GM06990 (cell line): ENCODE results near the gene MX1.

Source experiments
- DNase-seq: peaks from one replicate; pipeline ENCODE4 v3.0.0-alpha.2; 2011; ENCODE audit not compliant: insufficient read length; ENCODE audit errors: extremely low read depth
- H3K27me3 ChIP-seq: replicated peaks from 2 replicates; pipeline ENCODE4 v1.6.0; 2011; ENCODE audit warnings: low read length; ENCODE audit not compliant: control insufficient read depth, insufficient read depth
- H3K36me3 ChIP-seq: 2 replicates; pipeline ENCODE4 v1.5.1; 2011; ENCODE audit warnings: low read length; ENCODE audit not compliant: control insufficient read depth, insufficient read depth
- H3K4me3 ChIP-seq: replicated peaks from 2 replicates; pipeline ENCODE4 v1.5.1; 2011; ENCODE audit warnings: low read depth, mild to moderate bottlenecking, control low read depth, low read length
- CTCF ChIP-seq: IDR thresholded peaks from 2 replicates; pipeline ENCODE4 v1.5.1; 2011; ENCODE audit warnings: low read length, control low read depth, mild to moderate bottlenecking, inconsistent platforms; ENCODE audit not compliant: insufficient read depth, poor library complexity, severe bottlenecking

The MX1 gene

GRCh38 chr21:41470054-41470453 lies 44.0 kb downstream of the MX1 start:
- Histone ChIP-seq H3K27me3 (no peaks in the 10 kb centered on the region), H3K36me3 (no peaks in the 10 kb centered on the region), H3K4me3 (no peak overlapping the region)
- no peak for DNase-seq
- no peak for TF ChIP-seq CTCF

- TF ChIP-seq CTCF: no peak
- no peaks in the 10 kb centered on the region for H3K36me3 ChIP-seq
- no peaks in the 10 kb centered on the region for H3K27me3 ChIP-seq
- no peak for DNase-seq
- no peak overlapping the region for H3K4me3 ChIP-seq
These were observed 46.9 kb downstream of the MX1 start for GRCh38 chr21:41472753-41473548.

GRCh38 chr21:41475714-41476420 lies 49.8 kb downstream of the MX1 start:
- Histone ChIP-seq H3K27me3 (no peaks in the 10 kb centered on the region), H3K36me3 (no peaks in the 10 kb centered on the region), H3K4me3 (no peak overlapping the region)
- no peak for TF ChIP-seq CTCF
- DNase-seq: no peak

GRCh38 chr21:41477641-41478318 lies 51.7 kb downstream of the MX1 start:
- Histone ChIP-seq H3K36me3 (no peaks in the 10 kb centered on the region), H3K27me3 (no peaks in the 10 kb centered on the region), H3K4me3 (no peak overlapping the region)
- no peak for DNase-seq
- no peak for TF ChIP-seq CTCF

- no peak for DNase-seq
These were observed 52.5 kb downstream of the MX1 start for GRCh38 chr21:41478319-41479177.

More at GRCh38 chr21:41478319-41479177, 52.5 kb downstream of the MX1 start:
- H3K4me3 ChIP-seq: no peak overlapping the region
- H3K36me3 ChIP-seq: no peaks in the 10 kb centered on the region
- H3K27me3 ChIP-seq: no peaks in the 10 kb centered on the region
- TF ChIP-seq CTCF: no peak
